Retinal pigment epithelial cell (primary cell): ENCODE data around the gene ZSWIM8.

Source experiments
- DNase-seq: peaks from one replicate; pipeline ENCODE4 v3.0.0-alpha.2; 2010; ENCODE audit warnings: low read depth
- H3K4me3 ChIP-seq: 2 replicates; pipeline ENCODE4 v1.5.1; 2011; ENCODE audit warnings: mild to moderate bottlenecking, low read length, control low read depth, moderate library complexity
- TF ChIP-seq, protein P1 (sequence below): conservative IDR thresholded peaks from 2 replicates; pipeline ENCODE4 v1.5.1; 2011; ENCODE audit warnings: low read depth, low read length, control low read depth, inconsistent platforms

ZSWIM8 gene

DNA sequence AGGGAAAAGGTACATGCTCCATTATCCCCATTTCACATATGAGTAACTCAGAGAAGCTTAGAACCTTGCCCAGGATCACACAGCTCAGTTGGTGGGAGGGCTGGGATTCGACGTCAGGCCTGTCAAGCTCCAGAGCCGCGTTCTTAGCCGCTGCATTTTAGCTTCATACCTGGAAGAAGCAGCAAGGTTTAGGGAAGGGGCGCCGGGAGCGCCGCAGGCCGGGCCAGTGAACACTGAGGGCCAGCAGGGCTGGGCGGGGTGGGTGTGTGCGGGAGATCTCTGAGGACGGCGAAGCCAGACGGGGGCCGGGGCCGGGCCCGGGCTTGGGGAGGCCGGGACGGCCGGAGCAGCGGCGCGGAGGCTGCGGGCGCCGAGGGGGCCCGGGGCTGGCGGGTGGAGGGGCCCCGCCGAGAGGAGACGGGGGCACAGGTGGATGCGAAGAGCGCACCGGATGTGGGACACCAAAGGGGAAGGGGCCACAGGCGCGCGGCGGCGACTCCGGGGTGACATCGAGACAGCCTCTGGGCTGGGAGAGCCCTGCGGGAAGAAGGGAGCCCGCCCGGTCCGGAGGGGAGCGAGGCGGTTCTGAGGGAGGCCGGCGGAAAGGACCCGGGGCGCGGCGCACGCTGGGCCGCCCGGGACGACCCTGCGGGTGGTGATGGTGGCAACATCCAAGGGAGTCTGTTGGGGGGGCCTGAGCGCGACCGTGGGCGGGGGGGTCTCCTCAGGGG, 25.5 kb downstream of the ZSWIM8 start:
- TF ChIP-seq, protein P1, sequence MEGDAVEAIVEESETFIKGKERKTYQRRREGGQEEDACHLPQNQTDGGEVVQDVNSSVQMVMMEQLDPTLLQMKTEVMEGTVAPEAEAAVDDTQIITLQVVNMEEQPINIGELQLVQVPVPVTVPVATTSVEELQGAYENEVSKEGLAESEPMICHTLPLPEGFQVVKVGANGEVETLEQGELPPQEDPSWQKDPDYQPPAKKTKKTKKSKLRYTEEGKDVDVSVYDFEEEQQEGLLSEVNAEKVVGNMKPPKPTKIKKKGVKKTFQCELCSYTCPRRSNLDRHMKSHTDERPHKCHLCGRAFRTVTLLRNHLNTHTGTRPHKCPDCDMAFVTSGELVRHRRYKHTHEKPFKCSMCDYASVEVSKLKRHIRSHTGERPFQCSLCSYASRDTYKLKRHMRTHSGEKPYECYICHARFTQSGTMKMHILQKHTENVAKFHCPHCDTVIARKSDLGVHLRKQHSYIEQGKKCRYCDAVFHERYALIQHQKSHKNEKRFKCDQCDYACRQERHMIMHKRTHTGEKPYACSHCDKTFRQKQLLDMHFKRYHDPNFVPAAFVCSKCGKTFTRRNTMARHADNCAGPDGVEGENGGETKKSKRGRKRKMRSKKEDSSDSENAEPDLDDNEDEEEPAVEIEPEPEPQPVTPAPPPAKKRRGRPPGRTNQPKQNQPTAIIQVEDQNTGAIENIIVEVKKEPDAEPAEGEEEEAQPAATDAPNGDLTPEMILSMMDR, result no peak

DNA sequence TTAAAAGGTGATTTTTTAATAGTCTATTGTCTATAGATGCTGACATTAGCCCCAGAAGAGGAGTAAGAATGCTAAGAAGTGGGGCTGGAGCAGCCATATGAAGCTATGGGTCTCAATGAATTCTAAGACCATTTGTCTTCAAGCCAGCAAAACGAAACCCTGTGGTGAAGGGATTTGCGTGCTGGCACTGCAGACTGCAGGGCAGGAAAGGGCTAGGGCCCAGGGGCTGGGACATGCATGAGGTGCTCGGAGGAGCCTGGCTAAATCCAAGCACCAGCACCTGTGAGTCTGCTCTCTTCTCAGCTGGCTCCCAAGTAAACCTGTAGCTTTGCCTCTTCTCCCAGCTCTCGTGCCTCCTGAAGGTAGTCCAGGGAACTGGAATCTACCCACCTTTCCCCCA, 27.3 kb downstream of the ZSWIM8 start:
- TF ChIP-seq, protein P1, result no peak
- no peak overlapping the region for H3K4me3 ChIP-seq
- no peak for DNase-seq

More for the DNA sequence above, 25.5 kb downstream of the ZSWIM8 start:
- no peak for DNase-seq
- peak overlapping the region; percentile 70 for H3K4me3 ChIP-seq

DNA sequence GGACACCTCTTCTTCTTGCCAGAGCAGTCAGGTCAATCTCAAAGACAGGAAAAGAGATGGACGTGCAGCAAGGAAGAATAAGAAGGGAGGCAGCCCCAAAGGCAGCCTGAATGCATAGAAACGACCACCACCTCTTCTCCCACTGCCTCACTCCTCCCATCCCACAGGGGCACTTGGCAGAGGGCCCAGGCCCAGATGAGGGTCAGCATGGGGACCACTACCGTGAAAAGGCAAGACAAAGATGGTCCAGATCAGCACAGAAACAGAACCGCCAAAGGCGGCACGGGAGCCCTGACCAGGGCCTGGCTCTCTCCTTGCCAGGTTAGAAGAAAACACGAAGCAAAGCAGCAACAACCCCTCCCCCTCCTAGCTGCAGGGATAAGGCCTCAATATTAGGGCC, 27.9 kb downstream of the ZSWIM8 start:
- no peak overlapping the region for H3K4me3 ChIP-seq
- DNase-seq, result no peak
- TF ChIP-seq, protein P1, result no peak

DNA sequence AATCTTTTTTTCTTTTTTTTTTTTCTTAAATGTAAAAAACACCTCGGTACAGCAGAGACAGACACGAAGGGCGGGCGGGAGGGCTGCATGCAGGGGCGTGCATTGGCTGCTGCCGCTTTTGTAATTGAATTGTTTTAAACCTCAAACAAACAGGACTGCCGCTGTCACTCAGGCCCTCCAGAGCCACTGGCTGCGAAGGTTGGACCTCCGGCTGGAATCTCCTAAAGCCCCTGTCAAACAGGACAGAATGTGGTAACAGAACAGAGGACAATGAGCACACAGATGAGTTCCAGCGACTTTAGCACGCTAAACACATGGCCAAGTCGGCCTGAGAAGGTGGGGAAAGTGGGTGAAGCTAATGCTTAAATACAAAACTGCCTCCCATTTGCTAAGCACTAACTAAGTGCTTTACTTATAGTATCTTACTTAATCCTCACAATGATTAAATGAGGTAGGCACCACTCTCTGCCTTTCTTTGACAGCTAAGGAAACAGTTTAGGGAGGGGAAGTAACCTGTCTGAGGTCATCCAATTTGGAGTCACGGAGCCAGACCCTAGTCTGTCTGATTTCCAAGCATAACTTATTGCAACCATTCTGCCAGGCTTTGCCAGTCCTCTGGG, 29.0 kb downstream of the ZSWIM8 start:
- TF ChIP-seq, protein P1, result no peak
- DNase-seq, result no peak

DNA sequence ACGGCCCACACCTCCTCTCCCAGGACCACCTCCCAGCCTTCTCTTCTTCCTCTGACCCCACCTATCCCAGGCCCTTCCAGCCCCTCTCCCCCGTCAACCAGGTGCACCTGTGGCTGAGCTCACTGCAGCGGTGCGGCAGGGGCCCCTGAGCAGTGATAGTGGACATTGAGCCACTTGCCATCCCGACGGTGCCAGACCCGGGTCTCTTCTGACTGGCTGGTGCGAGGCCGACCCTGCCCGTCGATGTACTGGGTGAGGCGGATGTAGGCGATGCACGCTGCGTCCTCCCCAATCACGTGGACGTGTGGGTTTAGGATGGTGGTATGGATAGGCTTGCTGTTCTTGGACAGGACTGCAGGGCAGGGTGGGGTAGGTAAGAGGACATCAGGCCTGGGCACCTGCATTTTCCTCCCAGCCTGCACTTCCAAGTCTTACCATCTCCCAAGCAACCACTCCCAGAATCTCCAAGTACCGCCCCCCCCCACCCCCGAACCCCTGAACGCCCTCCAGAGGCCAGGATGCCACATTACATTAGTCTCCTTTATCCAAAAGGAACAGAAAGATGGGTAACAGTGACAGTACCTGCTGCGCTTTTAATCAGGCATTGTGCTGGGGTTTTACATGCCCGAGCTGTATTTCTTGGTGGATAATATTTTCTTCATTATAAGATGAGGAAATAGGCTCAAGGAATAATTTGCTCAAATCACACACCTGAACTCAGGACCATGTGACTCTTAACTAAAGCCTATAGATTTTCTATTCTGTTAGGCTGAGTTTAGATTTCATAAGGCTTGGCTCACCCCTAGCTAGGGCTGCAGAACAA, 29.7 kb downstream of the ZSWIM8 start:
- no peak for DNase-seq
- TF ChIP-seq, protein P1, result peak; percentile 36

More for the DNA sequence above, 29.0 kb downstream of the ZSWIM8 start:
- no peak overlapping the region for H3K4me3 ChIP-seq

DNA sequence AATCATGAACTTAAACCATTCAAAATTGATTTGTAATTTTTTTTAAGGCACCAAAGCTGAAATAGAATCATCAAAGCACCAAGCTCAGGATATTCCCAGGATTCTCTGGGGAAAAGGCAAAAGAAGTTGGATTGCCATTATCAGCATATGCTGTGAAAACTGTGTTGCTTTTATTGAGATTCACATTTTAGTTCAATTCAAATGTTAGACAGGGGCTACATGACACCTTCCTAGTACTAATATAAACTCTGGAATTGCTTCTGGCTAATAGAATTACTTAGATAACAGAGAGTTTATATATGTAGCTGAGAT, 30.3 kb downstream of the ZSWIM8 start:
- TF ChIP-seq, protein P1, result no peak
- H3K4me3 ChIP-seq, result no peak overlapping the region
- DNase-seq, result no peak

More for the DNA sequence above, 29.7 kb downstream of the ZSWIM8 start:
- H3K4me3 ChIP-seq, result no peak overlapping the region
